ENCODE measurements around the gene TNFRSF17.

GRCh38 chr16:11949527-11949926, 15.5 kb upstream of the TNFRSF17 start:
- no peak for TF ChIP-seq POLR2A (IDR thresholded peaks at IDR 0.05)
- TF ChIP-seq CTCF (IDR thresholded peaks at IDR 0.05) = peak in 1 of 2 donors; percentile 15
